B cell (primary cell): ENCODE results near the gene TNNI3K. TPM values are rescaled to one million over a fixed set of nuclear protein-coding genes. Genes with fewer than 3 reads are reported as not detected.

ENCODE experiments used
- ATAC-seq: fragments of 200-7000 bp; cut with Tn5 transposase; one replicate; pipeline ENCODE4 v1.10.0; 2021; ENCODE audit warnings: low read depth, mild to moderate bottlenecking, moderate number of reproducible peaks, moderate library complexity
- CTCF ChIA-PET: fragments of 350-600 bp; sonication (Branson Sonifier 250); formaldehyde crosslinking; loops from one replicate; lab custom pipeline; 2021; ENCODE audit warnings: antibody characterized with exemption, inconsistent platforms; lab: Charles Lee
- POLR2A ChIA-PET: fragments of 350-600 bp; sonication (Branson Sonifier 250); formaldehyde crosslinking; loops from one replicate; lab custom pipeline; 2021; ENCODE audit warnings: antibody characterized with exemption; lab: Charles Lee
- DNase-seq: peaks from one replicate; pipeline ENCODE4 v3.0.0; 2013
- H2AFZ ChIP-seq: 2 replicates; pipeline ENCODE4 v1.6.1; 2012; ENCODE audit warnings: mild to moderate bottlenecking, low read depth, low read length; ENCODE audit not compliant: insufficient read depth, poor library complexity, severe bottlenecking
- H3K27ac ChIP-seq, 2 donors: 1 replicate in 1 of 2; 2 replicates in 1 of 2; pipeline ENCODE4 v1.5.1; 2012 to 2013; ENCODE audit warnings: low read length in 2 of 2, mild to moderate bottlenecking in 2 of 2, moderate library complexity in 1 of 2
- H3K27me3 ChIP-seq, 4 experiments: fragments of 200-600 bp in 1 of 4; sonication (generic) in 1 of 4; replicated peaks in 1 of 4; 1 replicate in 2 of 4; 2 replicates in 2 of 4; pipeline versions ENCODE4 v1.6.1 to v1.7.0; 2013 to 2016; ENCODE audit warnings: low read length in 3 of 4, mild to moderate bottlenecking in 2 of 4, mixed read lengths in 1 of 4, moderate library complexity in 1 of 4; ENCODE audit not compliant: insufficient read depth in 4 of 4, control insufficient read depth in 3 of 4; ENCODE audit errors: control extremely low read depth in 1 of 4
- H3K36me3 ChIP-seq, 2 experiments: replicated peaks in 1 of 2; 1 replicate in 1 of 2; 2 replicates in 1 of 2; pipeline versions ENCODE4 v1.6.1 to v1.7.1; 2013; ENCODE audit warnings: low read length in 1 of 2; ENCODE audit not compliant: insufficient read depth in 2 of 2, control insufficient read depth in 1 of 2; ENCODE audit errors: control extremely low read depth in 1 of 2, extremely low read depth in 1 of 2
- H3K4me1 ChIP-seq, 2 donors: fragments of 200-600 bp in 1 of 2; sonication (generic) in 1 of 2; 1 replicate in 1 of 2; 2 replicates in 1 of 2; pipeline versions ENCODE4 v1.5.1 to v1.6.1; 2013 to 2017; ENCODE audit warnings: low read length in 2 of 2; ENCODE audit not compliant: control insufficient read depth in 2 of 2, insufficient read depth in 2 of 2
- H3K4me2 ChIP-seq: replicated peaks from 2 replicates; pipeline ENCODE3; 2012; ENCODE audit warnings: mild to moderate bottlenecking, low read depth, low read length; ENCODE audit not compliant: poor library complexity, severe bottlenecking
- H3K4me3 ChIP-seq, 5 experiments: fragments of 200-600 bp in 1 of 5; sonication (generic) in 1 of 5; 1 replicate in 3 of 5; 2 replicates in 2 of 5; pipeline versions ENCODE4 v1.5.1 to v1.7.0; 2011 to 2016; ENCODE audit warnings: low read length in 4 of 5, mild to moderate bottlenecking in 4 of 5, low read depth in 2 of 5, control low read depth in 1 of 5, moderate library complexity in 1 of 5; ENCODE audit not compliant: insufficient read depth in 1 of 5; ENCODE audit errors: control extremely low read depth in 1 of 5, extremely low read depth in 1 of 5
- H3K79me2 ChIP-seq: fragments of 200-600 bp; sonication (generic); one replicate; pipeline ENCODE4 v1.6.0; 2016; ENCODE audit warnings: low read length; ENCODE audit not compliant: control insufficient read depth, insufficient read depth
- H3K9ac ChIP-seq: fragments of 200-600 bp; sonication (generic); 2 replicates; pipeline ENCODE4 v1.6.1; 2017; ENCODE audit warnings: mild to moderate bottlenecking, low read length, moderate library complexity
- H3K9me3 ChIP-seq, 3 donors: one replicate each; pipeline versions ENCODE4 v1.6.1 to v1.7.1; 2013; ENCODE audit warnings: low read length in 2 of 3; ENCODE audit not compliant: control insufficient read depth in 2 of 3, insufficient read depth in 1 of 3; ENCODE audit errors: control extremely low read depth in 1 of 3
- H4K20me1 ChIP-seq: 2 replicates; pipeline ENCODE4 v1.6.0; 2012; ENCODE audit warnings: mild to moderate bottlenecking, low read length; ENCODE audit not compliant: insufficient read depth, control insufficient read depth, poor library complexity, severe bottlenecking
- H3K27ac Mint-ChIP-seq: one replicate; pipeline ENCODE4 v1.8.0; 2021; ENCODE audit warnings: mixed read lengths
- H3K27me3 Mint-ChIP-seq: one replicate; pipeline ENCODE4 v1.8.0; 2021; ENCODE audit warnings: mixed read lengths
- H3K4me1 Mint-ChIP-seq: one replicate; pipeline ENCODE4 v1.8.0; 2021; ENCODE audit warnings: mixed read lengths
- H3K4me3 Mint-ChIP-seq: one replicate; pipeline ENCODE4 v1.8.0; 2021; ENCODE audit warnings: mixed read lengths
- H3K9me3 Mint-ChIP-seq: one replicate; pipeline ENCODE4 v1.8.0; 2022; ENCODE audit warnings: mixed read lengths; ENCODE audit not compliant: insufficient read depth
- EZH2 ChIP-seq: IDR thresholded peaks from 2 replicates; pipeline ENCODE4 v1.6.1; 2012; ENCODE audit warnings: borderline replicate concordance, low read depth, mild to moderate bottlenecking, moderate library complexity, low read length; ENCODE audit not compliant: insufficient read depth, poor library complexity, severe bottlenecking
- WGBS: methylation state at CpG from one replicate; pipeline ENCODE4 v1.1.5; 2013; ENCODE audit warnings: missing lambda C conversion rate; ENCODE audit not compliant: insufficient coverage; 5-methylcytosine and 5-hydroxymethylcytosine counted together
- intact Hi-C: fragments of 100-400 bp; cut with micrococcal nuclease; formaldehyde crosslinking; loops from one replicate; pipeline ENCODE4 v1.10.0; 2022
- polyA plus RNA-seq: library from polyadenylated mRNA; depleted of rRNA; stranded (reverse); fragments of >200 nt; gene quantifications from 2 replicates; pipeline ENCODE4 v1.2.3, GENCODE V29; 2012
- total RNA-seq, 2 donors: library from RNA; stranded (reverse); fragments of 120-200 nt in 1 of 2; gene quantifications; 1 replicate in 1 of 2; 2 replicates in 1 of 2; pipeline versions ENCODE4 v1.2.3 to v1.2.4, GENCODE V29; 2013 to 2022
- TF ChIP-seq, protein P1 (sequence below): fragments of 200-600 bp; IDR thresholded peaks from one replicate; pipeline ENCODE4 v1.8.0; 2022; ENCODE audit warnings: antibody characterized with exemption, mild to moderate bottlenecking

The TNNI3K gene
- total and polyA plus RNA-seq, 2 donors (not counting 1 experiment from before 2014, with no cell fraction given): 0.52 to 3.1 TPM

GRCh38 chr1:74363220-74363619 lies 128.0 kb downstream of the TNNI3K start:
- ChIA-PET POLR2A (no interaction called here), CTCF (no interaction called here)
- Histone ChIP-seq H4K20me1 (no peaks in the 10 kb centered on the region), H3K79me2 (no peaks in the 10 kb centered on the region), H3K4me2 (no peak overlapping the region), H3K9me3 (no peaks in the 10 kb centered on the region), H2AFZ (no peak overlapping the region), H3K4me3 (no peak overlapping the region), H3K36me3 (no peaks in the 10 kb centered on the region), H3K4me1 (no peaks in the 10 kb centered on the region), H3K27me3 (no peaks in the 10 kb centered on the region), H3K9ac (no peak overlapping the region), H3K27ac (no peak overlapping the region)
- Mint-ChIP-seq H3K4me1 (no peaks in the 10 kb centered on the region), H3K27ac (no peak overlapping the region), H3K27me3 (no peaks in the 10 kb centered on the region), H3K9me3 (peaks cover 1% of the 10 kb centered on the region), H3K4me3 (no peak overlapping the region)
- no peak for TF ChIP-seq EZH2
- TF ChIP-seq, protein P1, sequence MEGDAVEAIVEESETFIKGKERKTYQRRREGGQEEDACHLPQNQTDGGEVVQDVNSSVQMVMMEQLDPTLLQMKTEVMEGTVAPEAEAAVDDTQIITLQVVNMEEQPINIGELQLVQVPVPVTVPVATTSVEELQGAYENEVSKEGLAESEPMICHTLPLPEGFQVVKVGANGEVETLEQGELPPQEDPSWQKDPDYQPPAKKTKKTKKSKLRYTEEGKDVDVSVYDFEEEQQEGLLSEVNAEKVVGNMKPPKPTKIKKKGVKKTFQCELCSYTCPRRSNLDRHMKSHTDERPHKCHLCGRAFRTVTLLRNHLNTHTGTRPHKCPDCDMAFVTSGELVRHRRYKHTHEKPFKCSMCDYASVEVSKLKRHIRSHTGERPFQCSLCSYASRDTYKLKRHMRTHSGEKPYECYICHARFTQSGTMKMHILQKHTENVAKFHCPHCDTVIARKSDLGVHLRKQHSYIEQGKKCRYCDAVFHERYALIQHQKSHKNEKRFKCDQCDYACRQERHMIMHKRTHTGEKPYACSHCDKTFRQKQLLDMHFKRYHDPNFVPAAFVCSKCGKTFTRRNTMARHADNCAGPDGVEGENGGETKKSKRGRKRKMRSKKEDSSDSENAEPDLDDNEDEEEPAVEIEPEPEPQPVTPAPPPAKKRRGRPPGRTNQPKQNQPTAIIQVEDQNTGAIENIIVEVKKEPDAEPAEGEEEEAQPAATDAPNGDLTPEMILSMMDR: no peak
- DNase-seq (no peak), ATAC-seq (no peak)
- intact Hi-C loops: no loop called here
- 68% methylated on average over 2 of the region's 2 CpGs for WGBS

GRCh38 chr1:74367175-74367813 lies 132.1 kb downstream of the TNNI3K start:
- Histone ChIP-seq H3K79me2 (no peaks in the 10 kb centered on the region), H3K36me3 (no peaks in the 10 kb centered on the region), H3K4me3 (no peak overlapping the region), H4K20me1 (no peaks in the 10 kb centered on the region), H3K27me3 (no peaks in the 10 kb centered on the region), H3K4me2 (no peak overlapping the region), H3K9me3 (no peaks in the 10 kb centered on the region), H3K4me1 (no peaks in the 10 kb centered on the region), H3K27ac (no peak overlapping the region), H2AFZ (no peak overlapping the region), H3K9ac (no peak overlapping the region)
- Mint-ChIP-seq H3K4me3 (no peak overlapping the region), H3K9me3 (peaks cover 1% of the 10 kb centered on the region), H3K27ac (no peak overlapping the region), H3K4me1 (no peaks in the 10 kb centered on the region), H3K27me3 (no peaks in the 10 kb centered on the region)
- TF ChIP-seq, protein P1: no peak
- TF ChIP-seq EZH2: no peak
- CTCF ChIA-PET: no interaction called here
- no CpG with 5 or more reads among the region's 1 CpG for WGBS
- DNase-seq (no peak), ATAC-seq (no peak)
- POLR2A ChIA-PET: no interaction called here
- intact Hi-C loops: no loop called here
